Measurements from ENCODE around the gene C2CD4A.

Gene C2CD4A

GRCh38 chr15:62104401-62104800 lies 37.6 kb downstream of the C2CD4A start:
- no peak for DNase-seq

- no peak for DNase-seq
These were observed 38.1 kb downstream of the C2CD4A start for GRCh38 chr15:62104846-62105245.

- DNase-seq = no peak
These were observed 38.5 kb downstream of the C2CD4A start for GRCh38 chr15:62105266-62105665.

GRCh38 chr15:62106096-62106495 lies 39.3 kb downstream of the C2CD4A start:
- no peak for DNase-seq

GRCh38 chr15:62107571-62108121 lies 40.9 kb downstream of the C2CD4A start:
- no peak for DNase-seq

GRCh38 chr15:62108411-62108810 lies 41.6 kb downstream of the C2CD4A start:
- DNase-seq = no peak

GRCh38 chr15:62109437-62109836 lies 42.7 kb downstream of the C2CD4A start:
- no peak for DNase-seq

GRCh38 chr15:62109982-62110851 lies 43.4 kb downstream of the C2CD4A start:
- DNase-seq = no peak

GRCh38 chr15:62112081-62112480 lies 45.3 kb downstream of the C2CD4A start:
- no peak for DNase-seq

- no peak for DNase-seq
These were observed 46.1 kb downstream of the C2CD4A start for GRCh38 chr15:62112616-62113593.

GRCh38 chr15:62115847-62116246 lies 49.1 kb downstream of the C2CD4A start:
- DNase-seq = no peak

GRCh38 chr15:62118520-62119226 lies 51.9 kb downstream of the C2CD4A start:
- DNase-seq = no peak

- peak; percentile 10 for DNase-seq
These were observed 52.6 kb downstream of the C2CD4A start for GRCh38 chr15:62119227-62119864.

GRCh38 chr15:62119874-62120273 lies 53.1 kb downstream of the C2CD4A start:
- DNase-seq = no peak

Data from NCI-H2029 (cell line).